ENCODE results near the gene BCOR.

BCOR gene

GRCh38 chrX:40063555-40063954 is 34.2 kb downstream of the BCOR start:
- DNase-seq (ENCODE audit: low spot score): no peak

GRCh38 chrX:40062525-40063155 is 35.1 kb downstream of the BCOR start:
- DNase-seq (ENCODE audit: low spot score): peak; percentile 22

GRCh38 chrX:40061871-40062524 is 35.8 kb downstream of the BCOR start:
- DNase-seq (ENCODE audit: low spot score): no peak

DNA sequence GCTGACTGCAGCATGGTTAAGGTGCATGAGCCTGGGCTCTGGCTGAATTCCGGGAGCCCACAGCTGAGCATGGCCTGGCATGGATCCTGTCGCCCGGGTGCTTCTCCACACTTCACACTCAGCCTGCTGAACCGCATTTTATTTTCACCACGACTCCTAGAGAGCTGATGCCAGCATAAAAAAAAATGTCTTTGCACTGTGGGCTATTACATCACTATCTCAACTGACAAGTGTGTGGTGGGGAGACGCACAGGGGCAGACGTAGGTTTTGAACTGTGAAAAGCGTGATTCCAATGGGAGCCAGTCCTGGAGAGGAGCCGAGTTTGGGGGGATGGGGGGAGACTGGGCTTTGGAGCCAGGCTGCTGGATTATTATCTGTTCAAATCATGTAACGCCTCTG is 36.8 kb downstream of the BCOR start:
- no peak for DNase-seq (ENCODE audit: low spot score)

DNA sequence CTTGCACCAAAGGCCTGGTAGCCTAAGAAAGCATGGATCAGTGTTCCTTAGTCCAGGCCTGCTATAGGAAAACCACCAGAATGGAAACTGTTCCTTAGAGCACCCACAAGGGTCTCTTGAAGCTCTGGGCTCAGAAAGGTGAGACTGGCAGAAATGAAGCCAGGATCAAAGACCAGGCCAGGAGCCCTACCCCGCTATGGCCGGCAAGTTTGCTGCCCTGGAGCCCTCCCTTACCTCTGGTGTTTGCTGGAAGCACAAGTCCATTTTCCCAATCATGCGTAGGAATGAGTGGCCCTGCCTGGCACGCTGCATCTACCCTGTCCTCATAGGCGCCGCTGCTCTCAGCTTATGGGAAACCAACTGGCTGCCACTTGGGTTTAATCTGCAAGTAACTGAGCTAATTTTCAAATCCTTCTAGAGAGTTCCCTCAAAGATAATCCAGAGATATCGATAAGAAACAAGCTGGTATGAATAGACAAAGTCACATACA is 37.4 kb downstream of the BCOR start:
- no peak for DNase-seq (ENCODE audit: low spot score)

DNA sequence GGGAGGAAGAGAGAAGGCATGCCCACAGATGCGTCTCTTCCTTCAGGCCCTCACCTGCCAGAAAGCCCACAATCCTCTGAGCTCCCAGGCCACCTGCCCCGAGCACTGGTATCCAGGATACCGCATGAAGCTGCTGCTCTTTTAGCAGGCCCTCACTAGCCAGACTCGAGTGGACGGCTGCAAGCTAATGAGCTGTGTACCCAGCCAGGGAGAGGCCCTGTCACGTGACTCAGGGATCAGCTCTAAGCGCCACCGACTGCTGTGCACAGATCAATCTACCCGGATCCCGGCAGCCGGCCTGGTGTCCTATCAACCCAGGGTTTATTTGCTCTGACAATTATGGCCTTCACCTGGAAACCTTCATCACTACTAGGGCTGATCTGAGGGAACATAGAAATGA is 39.0 kb downstream of the BCOR start:
- DNase-seq (ENCODE audit: low spot score): no peak

DNA sequence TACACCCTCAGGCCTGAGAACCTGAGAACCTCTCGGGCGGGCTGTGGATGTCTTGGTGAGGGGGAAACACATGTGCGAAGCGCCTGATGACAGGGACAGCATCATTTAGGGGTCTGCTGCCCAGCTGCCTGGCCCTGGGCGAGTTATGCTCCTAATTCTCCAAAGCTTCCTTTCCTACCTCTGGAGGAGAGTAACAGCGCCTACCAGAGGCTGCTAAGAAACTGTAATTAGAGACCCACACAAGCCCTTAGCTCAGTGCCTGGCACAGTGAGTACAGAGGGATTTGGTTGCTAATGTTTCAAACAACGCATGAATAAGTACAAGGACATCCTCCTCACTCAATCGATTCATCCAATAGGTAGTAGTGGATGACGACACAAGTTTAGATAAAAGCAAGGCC is 40.4 kb downstream of the BCOR start:
- DNase-seq (ENCODE audit: low spot score): no peak

DNA sequence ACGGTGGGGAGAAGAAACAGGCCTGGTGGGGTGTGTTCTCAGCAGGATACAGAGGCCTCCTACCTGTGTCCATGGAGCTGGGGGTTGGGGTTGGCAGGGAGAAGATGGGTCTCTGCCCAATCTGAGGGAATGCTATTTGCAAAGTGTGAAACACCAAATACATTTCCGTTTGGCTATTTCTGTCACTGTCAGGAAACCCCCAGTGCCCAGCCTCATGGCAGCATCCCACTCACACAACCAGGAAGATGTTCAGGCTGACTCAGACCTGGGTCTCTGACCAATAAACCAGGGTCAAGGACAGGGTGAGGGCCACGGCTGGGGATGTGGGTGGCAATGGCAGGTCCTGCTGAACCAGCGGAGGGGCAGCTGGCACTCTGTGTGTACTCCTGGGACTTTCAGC is 41.3 kb downstream of the BCOR start:
- no peak for DNase-seq (ENCODE audit: low spot score)

GRCh38 chrX:40055495-40055894 is 42.3 kb downstream of the BCOR start:
- DNase-seq (ENCODE audit: low spot score): no peak

DNA sequence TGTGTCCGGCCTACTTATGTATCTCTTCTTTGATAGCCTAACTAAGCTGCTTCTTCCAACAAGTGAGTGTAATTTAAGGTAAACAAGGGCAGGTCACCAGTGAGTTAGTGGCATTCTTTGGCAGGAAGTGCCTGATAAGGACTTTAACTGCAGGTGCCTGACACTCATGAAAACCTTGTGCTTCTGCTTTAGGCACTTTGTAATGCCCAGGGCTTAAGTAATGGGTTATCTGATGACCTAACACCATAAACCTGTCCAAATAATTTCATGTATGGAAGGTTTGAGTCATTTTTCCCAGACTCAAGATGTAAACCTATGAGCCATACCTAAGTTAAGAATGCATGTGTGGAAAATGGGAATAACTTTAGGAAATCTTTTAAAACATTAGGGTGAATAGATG is 43.0 kb downstream of the BCOR start:
- DNase-seq (ENCODE audit: low spot score): no peak

GRCh38 chrX:40050532-40050931 is 47.2 kb downstream of the BCOR start:
- no peak for DNase-seq (ENCODE audit: low spot score)

DNA sequence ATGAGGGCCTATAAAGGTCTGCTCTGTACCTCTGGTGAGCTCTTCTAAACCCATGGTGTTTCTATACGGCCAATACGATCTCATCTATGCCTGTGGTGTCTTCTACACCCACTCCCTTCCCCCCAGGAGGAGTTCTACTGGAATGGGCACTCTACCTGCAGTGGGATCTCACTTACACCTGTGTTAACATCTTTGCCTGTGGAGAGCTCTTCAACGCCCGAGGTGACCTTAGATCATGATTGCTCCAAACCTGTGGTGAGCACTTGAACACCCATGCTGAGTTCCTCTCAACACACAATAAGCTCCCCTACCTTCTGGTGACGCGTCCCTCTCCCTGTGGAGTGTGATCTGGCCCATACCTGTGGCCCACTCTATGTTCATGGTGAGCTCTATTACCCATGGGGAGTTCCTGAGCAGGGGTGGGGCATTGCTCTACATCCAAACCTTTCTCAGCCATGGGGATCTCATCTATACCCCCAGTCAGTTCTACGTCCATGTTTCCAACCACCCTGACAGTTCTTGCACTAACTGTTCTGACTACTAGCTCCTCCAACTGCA is 48.6 kb downstream of the BCOR start:
- no peak for DNase-seq (ENCODE audit: low spot score)

GRCh38 chrX:40047485-40047884 is 50.3 kb downstream of the BCOR start:
- no peak for DNase-seq (ENCODE audit: low spot score)

DNA sequence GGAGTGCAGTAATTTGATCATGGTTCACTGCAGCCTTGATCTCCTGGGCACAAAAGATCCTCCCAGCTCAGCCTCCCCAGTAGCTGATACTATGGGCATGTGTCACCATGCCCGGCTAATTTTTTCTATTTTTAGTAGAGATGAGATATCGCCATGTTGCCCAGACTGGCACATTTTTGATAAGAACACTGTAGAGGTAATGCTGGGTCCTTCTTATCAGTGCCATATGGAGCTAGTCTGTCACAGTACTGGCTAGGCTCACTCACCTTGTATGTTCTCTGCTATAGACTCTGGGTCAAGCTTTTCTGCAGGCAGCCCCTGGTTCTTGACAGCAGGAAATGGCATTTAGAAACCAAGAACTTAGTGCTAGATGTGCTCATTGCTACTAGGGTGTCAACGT is 53.9 kb downstream of the BCOR start:
- DNase-seq (ENCODE audit: low spot score): no peak

- DNase-seq (ENCODE audit: low spot score): no peak
Observed at GRCh38 chrX:40041915-40042314, 55.8 kb downstream of the BCOR start.

- no peak for DNase-seq (ENCODE audit: low spot score)
Observed at GRCh38 chrX:40040686-40041461, 56.9 kb downstream of the BCOR start.

GRCh38 chrX:40039887-40040286 is 57.9 kb downstream of the BCOR start:
- DNase-seq (ENCODE audit: low spot score): no peak

DNA sequence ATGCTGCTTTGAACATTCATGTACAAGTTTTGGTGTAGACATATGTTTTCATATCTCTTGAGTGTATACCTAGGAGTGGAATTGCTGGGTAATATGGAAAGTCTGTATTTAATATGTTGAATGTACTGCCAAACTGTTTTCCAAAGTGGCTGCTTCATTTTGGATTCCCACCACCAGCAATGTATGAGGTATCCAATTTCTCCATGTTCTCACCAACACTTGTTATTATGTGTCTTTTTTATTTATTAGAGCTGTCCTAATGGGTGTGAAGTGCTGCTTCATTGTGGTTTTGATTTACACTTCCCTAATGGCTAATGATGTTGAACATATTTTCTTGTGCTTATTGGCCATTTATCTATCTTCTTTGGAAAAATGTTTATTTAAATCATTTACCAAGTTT is 60.4 kb downstream of the BCOR start:
- no peak for DNase-seq (ENCODE audit: low spot score)

DNA sequence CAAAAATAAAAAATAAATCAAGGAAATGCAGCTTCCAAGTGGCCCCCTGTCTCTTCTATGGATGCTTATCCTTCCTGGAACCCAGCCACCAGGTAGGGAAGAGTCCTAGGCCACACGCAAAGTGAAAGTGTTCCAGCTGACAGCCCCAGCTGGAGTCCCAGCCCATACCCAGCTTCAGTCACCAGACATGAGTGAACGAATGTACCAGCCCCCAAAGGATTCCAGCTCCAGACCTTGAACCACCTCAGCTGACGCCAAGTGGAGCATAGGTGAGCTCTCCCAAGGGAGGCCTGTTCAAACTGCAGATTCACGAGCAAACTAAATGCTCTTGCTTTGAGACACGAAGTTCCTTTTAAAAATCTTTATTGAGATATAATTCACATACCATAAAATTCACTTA is 62.0 kb downstream of the BCOR start:
- no peak for DNase-seq (ENCODE audit: low spot score)

- DNase-seq (ENCODE audit: low spot score): no peak
Observed at GRCh38 chrX:40031911-40032310, 65.8 kb downstream of the BCOR start.

- no peak for DNase-seq (ENCODE audit: low spot score)
Observed at GRCh38 chrX:40030205-40030604, 67.6 kb downstream of the BCOR start.

- DNase-seq (ENCODE audit: low spot score): no peak
Observed at GRCh38 chrX:40022421-40022820, 75.3 kb downstream of the BCOR start.

- DNase-seq (ENCODE audit: low spot score): no peak
Observed at GRCh38 chrX:40021647-40022046, 76.1 kb downstream of the BCOR start.
